Measurements from ENCODE around the gene WDR90.
A peak's percentile ranks its signal among the peaks of the same experiment; 100 is the strongest.

Gene WDR90

GRCh38 chr16:700684-701584 lies 51.8 kb downstream of the WDR90 start:
- in situ Hi-C loops (cut with MboI; ENCODE audit: low pct_unique_long_range_greater_than_20kb, low sequenced_read_pairs, unreplicated experiment): no loop called here
- no peak for TF ChIP-seq CTCF (IDR thresholded peaks at IDR 0.05; ENCODE audit: extremely low read depth, insufficient read depth, missing control alignments)

DNA sequence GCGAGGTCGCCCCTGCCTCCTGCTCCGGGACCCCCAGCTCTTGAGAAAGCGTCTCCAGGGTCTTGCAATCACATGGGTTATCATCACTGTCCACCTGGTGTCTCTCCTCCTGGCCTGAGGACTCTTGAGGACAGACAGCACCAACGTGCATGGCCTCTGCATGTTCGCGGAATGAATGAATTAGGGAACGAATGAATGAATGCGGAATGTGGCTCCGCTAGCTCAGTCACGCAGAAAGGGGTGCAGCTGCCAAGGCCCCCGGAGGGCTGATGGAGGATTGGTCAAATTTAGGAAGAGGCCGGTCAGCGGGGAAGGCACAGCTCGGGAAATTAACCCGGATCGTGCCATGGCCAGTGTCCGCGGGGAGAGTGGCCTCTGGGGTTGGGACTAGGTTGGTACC lies 53.2 kb downstream of the WDR90 start:
- TF ChIP-seq CTCF (IDR thresholded peaks at IDR 0.05; ENCODE audit: extremely low read depth, insufficient read depth, missing control alignments): no peak
- DNase-seq (ENCODE audit: low spot score): no peak
- in situ Hi-C loops (cut with MboI; ENCODE audit: low pct_unique_long_range_greater_than_20kb, low sequenced_read_pairs, unreplicated experiment): no loop called here

More at GRCh38 chr16:700684-701584, 51.8 kb downstream of the WDR90 start:
- DNase-seq (ENCODE audit: low spot score): peak; percentile 67

DNA sequence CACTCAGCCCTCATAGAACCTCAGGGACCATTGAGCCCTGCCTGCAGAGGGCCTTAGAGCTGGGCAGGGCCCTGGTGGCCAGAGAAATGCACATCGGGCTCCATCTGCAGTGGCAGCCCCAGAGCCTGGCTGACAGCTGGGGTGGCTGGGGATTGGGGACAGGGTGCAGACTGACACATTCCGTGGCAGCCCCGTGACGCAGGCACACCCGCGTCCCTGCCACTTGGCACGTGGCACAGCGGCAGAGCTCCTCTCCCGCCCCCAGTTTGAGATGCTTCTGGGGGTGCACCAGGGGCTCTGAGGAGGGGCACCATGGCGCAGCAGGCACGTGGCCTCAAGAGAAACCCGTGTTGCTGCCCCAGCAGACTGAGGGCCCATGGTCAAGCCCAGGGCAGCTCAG lies 54.2 kb downstream of the WDR90 start:
- no peak for TF ChIP-seq CTCF (IDR thresholded peaks at IDR 0.05; ENCODE audit: extremely low read depth, insufficient read depth, missing control alignments)
- in situ Hi-C loops (cut with MboI; ENCODE audit: low pct_unique_long_range_greater_than_20kb, low sequenced_read_pairs, unreplicated experiment): no loop called here
- DNase-seq (ENCODE audit: low spot score): no peak

DNA sequence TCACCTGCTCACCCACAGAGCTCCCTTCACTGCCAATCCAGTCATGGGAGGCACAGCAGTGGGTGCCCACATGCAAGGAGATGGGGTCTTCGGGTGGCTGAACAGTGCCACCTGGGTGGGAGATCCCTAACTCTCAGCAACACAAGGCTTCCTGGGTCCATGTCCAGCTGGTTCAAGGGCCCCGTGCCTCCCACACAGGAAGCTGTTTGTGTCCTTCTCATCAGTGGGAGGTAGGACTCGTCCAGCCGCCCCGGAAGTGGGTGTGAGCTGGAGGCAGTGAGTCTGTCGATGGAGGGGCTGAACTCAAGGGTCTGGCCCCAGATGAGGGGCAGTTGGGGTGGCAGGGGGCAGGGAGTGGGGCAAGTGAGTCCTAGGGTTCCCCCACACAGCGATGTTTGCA lies 54.9 kb downstream of the WDR90 start:
- in situ Hi-C loops (cut with MboI; ENCODE audit: low pct_unique_long_range_greater_than_20kb, low sequenced_read_pairs, unreplicated experiment): no loop called here
- no peak for DNase-seq (ENCODE audit: low spot score)
- TF ChIP-seq CTCF (IDR thresholded peaks at IDR 0.05; ENCODE audit: extremely low read depth, insufficient read depth, missing control alignments): no peak

DNA sequence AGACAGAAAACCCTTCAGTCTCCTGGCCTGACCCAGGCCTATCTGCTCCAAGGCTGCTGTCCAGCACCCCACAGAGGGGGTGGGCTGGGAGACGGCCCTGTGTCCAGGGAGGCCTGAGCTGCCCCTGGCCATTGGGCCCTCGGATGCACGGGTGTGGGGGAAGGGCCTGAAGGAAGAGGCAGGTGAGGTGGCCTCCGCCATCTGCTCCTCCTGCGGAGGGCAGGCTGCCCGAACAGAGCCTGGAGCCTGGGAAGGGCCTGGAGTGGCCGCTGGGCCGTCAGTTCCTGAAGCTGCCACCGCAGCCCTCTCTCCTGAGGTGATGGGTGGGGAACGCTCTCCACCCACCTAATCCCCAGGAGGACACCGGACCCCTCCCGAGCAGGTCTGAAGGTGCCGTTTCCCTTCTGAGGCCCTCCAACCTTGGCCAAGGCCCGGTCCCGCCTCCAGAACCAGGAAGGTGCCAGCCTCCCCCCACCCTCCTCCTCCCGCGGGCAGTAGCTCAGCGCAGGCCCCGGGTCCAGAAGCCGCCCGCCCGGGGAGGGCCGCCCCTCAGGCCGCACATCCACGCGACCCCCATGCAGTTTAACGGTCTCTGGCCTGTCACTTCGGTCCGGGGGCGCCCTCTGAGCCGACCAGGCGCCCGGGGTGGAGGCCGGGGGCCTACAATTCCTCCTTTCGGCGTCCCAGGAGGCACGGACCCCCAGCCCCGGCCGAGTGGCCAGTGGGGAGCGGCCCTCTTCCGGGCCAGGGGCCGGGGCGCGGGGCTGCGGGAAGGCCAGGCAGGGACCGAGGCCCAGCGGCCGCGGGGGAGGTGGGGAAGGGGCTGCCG lies 55.6 kb downstream of the WDR90 start:
- in situ Hi-C loops (cut with MboI; ENCODE audit: low pct_unique_long_range_greater_than_20kb, low sequenced_read_pairs, unreplicated experiment): no loop called here
- no peak for DNase-seq (ENCODE audit: low spot score)
- no peak for TF ChIP-seq CTCF (IDR thresholded peaks at IDR 0.05; ENCODE audit: extremely low read depth, insufficient read depth, missing control alignments)

DNA sequence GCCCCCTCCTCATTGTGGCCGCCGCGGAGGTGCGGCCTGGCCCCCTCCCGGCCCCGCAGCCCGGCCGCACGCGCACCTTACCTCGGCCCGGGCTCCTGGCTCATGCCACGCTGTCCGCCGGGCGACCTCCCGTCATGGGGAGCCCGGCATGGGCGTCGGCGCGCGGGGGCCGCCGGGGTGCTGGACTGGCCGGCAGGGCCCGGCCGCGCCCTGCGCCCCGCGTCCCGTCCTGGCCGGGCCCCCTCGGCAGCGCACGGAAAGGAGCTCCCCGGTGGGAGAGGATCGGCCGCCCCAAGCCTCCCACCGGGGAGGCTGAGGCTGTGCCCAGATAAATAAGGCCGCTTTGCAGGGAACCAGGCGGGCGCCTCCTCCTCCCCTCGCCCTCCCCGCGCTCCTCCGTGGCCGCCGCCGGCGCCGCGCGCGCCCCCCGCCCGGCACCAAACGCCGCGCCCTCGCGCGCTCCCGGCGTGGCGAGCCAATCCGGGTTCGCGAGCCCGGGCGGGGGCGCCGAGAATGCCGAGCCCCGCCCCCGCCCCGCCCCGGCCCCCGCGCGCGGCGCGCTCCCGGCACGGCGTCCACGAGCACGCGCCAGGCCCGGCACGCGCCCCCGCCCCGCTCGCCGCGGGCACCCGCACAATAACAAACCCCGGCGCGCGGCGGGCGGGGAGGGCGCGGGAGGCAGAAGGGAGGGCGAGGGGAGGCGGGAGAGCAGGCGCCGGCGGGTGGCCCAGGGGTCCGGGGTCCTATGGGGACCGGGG lies 56.4 kb downstream of the WDR90 start, which contains the start of gene FBXL16:
TSS of gene FBXL16 (minus strand) at position 371 of the 758 bp plus-strand sequence. CDS start 8,396 bp downstream, outside the sequence.
- DNase-seq (ENCODE audit: low spot score): no peak
- no peak for TF ChIP-seq CTCF (IDR thresholded peaks at IDR 0.05; ENCODE audit: extremely low read depth, insufficient read depth, missing control alignments)
- in situ Hi-C loops (cut with MboI; ENCODE audit: low pct_unique_long_range_greater_than_20kb, low sequenced_read_pairs, unreplicated experiment): no loop called here
